Endothelial cell of umbilical vein (primary cell): Measurements from ENCODE around the gene SLC34A2.

ENCODE experiments used
- CTCF ChIP-seq, 2 donors: IDR thresholded peaks; 1 replicate in 1 of 2; 2 replicates in 1 of 2; pipeline ENCODE4 v1.5.1; 2011; ENCODE audit warnings: low read length in 2 of 2, mild to moderate bottlenecking in 2 of 2, moderate library complexity in 2 of 2, control low read depth in 1 of 2, inconsistent platforms in 1 of 2, low read depth in 1 of 2; ENCODE audit not compliant: insufficient read depth in 1 of 2; ENCODE audit errors: extremely low read depth in 1 of 2
- EZH2 ChIP-seq: IDR thresholded peaks from 2 replicates; pipeline ENCODE4 v1.6.1; 2012; ENCODE audit warnings: borderline replicate concordance, low read depth, mild to moderate bottlenecking, moderate library complexity, low read length, inconsistent platforms; ENCODE audit not compliant: severe bottlenecking
- FOS ChIP-seq: IDR thresholded peaks from 2 replicates; pipeline ENCODE4 v1.6.1; 2011; ENCODE audit warnings: mild to moderate bottlenecking, low read length, moderate library complexity, borderline replicate concordance; ENCODE audit not compliant: insufficient read depth
- GATA2 ChIP-seq: IDR thresholded peaks from 2 replicates; pipeline ENCODE4 v1.7.0; 2011; ENCODE audit warnings: low read depth, mild to moderate bottlenecking, moderate library complexity, mixed read lengths, low read length; ENCODE audit not compliant: insufficient read length, insufficient read depth
- POLR2A ChIP-seq: IDR thresholded peaks from 2 replicates; pipeline ENCODE4 v1.6.1; 2012; ENCODE audit warnings: low read depth, mild to moderate bottlenecking, control low read depth, low read length
- POLR2AphosphoS5 ChIP-seq: IDR thresholded peaks from 2 replicates; pipeline ENCODE4 v1.6.1; 2012; ENCODE audit warnings: low read depth, mild to moderate bottlenecking, control low read depth, low read length, moderate library complexity; ENCODE audit not compliant: insufficient read depth
- TF ChIP-seq, protein P1 (sequence below): IDR thresholded peaks from 2 replicates; pipeline ENCODE4 v1.6.1; 2011; ENCODE audit not compliant: insufficient read depth, insufficient read length

- TF ChIP-seq CTCF (IDR thresholded peaks at IDR 0.05; ENCODE audit: extremely low read depth in 1 of 2, insufficient read depth in 1 of 2, low read depth in 1 of 2, low read length in 2 of 2) (no peak), POLR2A (no peak), POLR2AphosphoS5 (no peak), EZH2 (no peak), FOS (no peak), GATA2 (no peak)
- TF ChIP-seq, protein P1, sequence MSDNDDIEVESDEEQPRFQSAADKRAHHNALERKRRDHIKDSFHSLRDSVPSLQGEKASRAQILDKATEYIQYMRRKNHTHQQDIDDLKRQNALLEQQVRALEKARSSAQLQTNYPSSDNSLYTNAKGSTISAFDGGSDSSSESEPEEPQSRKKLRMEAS: no peak
Measured at GRCh38 chr4:25662306-25662705, 6.7 kb downstream of the SLC34A2 start.
